Calu3 (cell line): ENCODE results near the gene SNRPB2. TPM values are rescaled to one million over a fixed set of nuclear protein-coding genes. Genes with fewer than 3 reads are reported as not detected.

Experiments
- BruUV-seq: library from RNA; stranded (reverse); fragments of 400-500 nt; replicated peaks from 2 replicates; lab custom pipeline; 2021; lab: Mats Ljungman, UMichigan
- CTCF ChIA-PET: fragments of 300-600 bp; sonication (Branson Sonifier 250); formaldehyde crosslinking; loops from one replicate; lab custom pipeline; 2022; ENCODE audit warnings: antibody characterized with exemption; lab: Charles Lee
- DNase-seq: peaks from one replicate; pipeline ENCODE4 v3.0.0; 2022
- H3K27ac Mint-ChIP-seq: one replicate; pipeline ENCODE4 v1.8.0; 2022; ENCODE audit warnings: mixed read lengths; ENCODE audit not compliant: unreplicated experiment
- H3K27me3 Mint-ChIP-seq: one replicate; pipeline ENCODE4 v1.8.0; 2022; ENCODE audit warnings: mixed read lengths; ENCODE audit not compliant: unreplicated experiment
- H3K36me3 Mint-ChIP-seq: one replicate; pipeline ENCODE4 v1.8.0; 2022; ENCODE audit warnings: mild to moderate bottlenecking, moderate library complexity, mixed read lengths; ENCODE audit not compliant: insufficient read depth, unreplicated experiment
- H3K4me1 Mint-ChIP-seq: one replicate; pipeline ENCODE4 v1.8.0; 2022; ENCODE audit warnings: mild to moderate bottlenecking, low read depth, mixed read lengths; ENCODE audit not compliant: unreplicated experiment
- H3K4me3 Mint-ChIP-seq: one replicate; pipeline ENCODE4 v1.8.0; 2022; ENCODE audit warnings: mild to moderate bottlenecking, low read depth, moderate library complexity, mixed read lengths; ENCODE audit not compliant: unreplicated experiment
- H3K9me3 Mint-ChIP-seq: one replicate; pipeline ENCODE4 v1.8.0; 2022; ENCODE audit warnings: low read depth, mixed read lengths; ENCODE audit not compliant: unreplicated experiment
- intact Hi-C: fragments of 100-400 bp; cut with micrococcal nuclease; formaldehyde crosslinking; loops from one replicate; pipeline ENCODE4 v1.10.0; 2022; ENCODE audit not compliant: unreplicated experiment
- total RNA-seq: library from RNA; stranded (reverse); gene quantifications from 2 replicates; pipeline ENCODE4 v1.2.3, GENCODE V29; 2022
- TF ChIP-seq, protein P1 (sequence below): fragments of 200-600 bp; IDR thresholded peaks from one replicate; pipeline ENCODE4 v1.8.0; 2022; ENCODE audit warnings: antibody characterized with exemption; ENCODE audit not compliant: unreplicated experiment

The SNRPB2 gene
- total RNA-seq, 1 experiment from 2014 or later: 23.1 TPM

DNA sequence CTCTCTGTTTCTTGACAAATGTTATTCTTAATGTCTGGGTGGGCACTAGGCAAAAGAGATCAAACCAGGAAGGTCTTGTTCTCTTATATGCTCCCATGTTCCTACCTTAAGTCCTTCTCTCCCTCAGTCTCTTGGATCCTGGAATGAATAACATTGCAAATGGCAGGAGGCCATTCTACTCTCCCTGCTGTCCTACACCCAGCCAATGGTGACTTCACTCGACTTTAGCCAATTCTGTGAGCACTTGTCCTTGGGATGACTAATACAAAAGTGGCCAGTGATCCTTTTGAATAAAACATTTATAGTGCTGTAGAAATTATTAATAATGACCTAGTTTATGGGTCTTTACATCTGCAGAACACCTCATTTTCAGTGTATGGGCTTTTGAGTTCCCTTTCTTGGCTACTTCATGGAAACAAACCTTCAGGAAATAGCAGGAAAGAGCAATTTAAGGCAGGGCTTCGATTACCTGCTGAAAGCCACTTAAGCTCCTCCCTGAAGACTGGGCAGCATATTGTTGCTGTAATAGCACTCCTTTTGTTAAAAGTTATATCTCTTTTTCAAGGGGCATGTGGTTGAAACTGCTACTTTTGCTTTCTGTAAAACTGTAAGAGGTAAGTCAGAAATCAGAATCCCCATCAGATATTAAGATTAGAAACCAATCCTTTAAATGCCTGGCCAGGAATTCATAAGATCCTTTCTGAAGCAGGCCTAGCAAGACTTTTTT is 28.8 kb downstream of the SNRPB2 start:
- no peaks in the 10 kb centered on the region for H3K27me3 Mint-ChIP-seq
- no peak overlapping the region for H3K27ac Mint-ChIP-seq
- no peaks in the 10 kb centered on the region for H3K9me3 Mint-ChIP-seq
- TF ChIP-seq, protein P1, sequence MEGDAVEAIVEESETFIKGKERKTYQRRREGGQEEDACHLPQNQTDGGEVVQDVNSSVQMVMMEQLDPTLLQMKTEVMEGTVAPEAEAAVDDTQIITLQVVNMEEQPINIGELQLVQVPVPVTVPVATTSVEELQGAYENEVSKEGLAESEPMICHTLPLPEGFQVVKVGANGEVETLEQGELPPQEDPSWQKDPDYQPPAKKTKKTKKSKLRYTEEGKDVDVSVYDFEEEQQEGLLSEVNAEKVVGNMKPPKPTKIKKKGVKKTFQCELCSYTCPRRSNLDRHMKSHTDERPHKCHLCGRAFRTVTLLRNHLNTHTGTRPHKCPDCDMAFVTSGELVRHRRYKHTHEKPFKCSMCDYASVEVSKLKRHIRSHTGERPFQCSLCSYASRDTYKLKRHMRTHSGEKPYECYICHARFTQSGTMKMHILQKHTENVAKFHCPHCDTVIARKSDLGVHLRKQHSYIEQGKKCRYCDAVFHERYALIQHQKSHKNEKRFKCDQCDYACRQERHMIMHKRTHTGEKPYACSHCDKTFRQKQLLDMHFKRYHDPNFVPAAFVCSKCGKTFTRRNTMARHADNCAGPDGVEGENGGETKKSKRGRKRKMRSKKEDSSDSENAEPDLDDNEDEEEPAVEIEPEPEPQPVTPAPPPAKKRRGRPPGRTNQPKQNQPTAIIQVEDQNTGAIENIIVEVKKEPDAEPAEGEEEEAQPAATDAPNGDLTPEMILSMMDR: no peak
- CTCF ChIA-PET: no interaction called here
- no peak for DNase-seq
- H3K4me1 Mint-ChIP-seq: peaks cover 11% of the 10 kb centered on the region
- no peaks in the 10 kb centered on the region for H3K36me3 Mint-ChIP-seq
- BruUV-seq: no TSS peak
- no peak overlapping the region for H3K4me3 Mint-ChIP-seq
- intact Hi-C loops: no loop called here

DNA sequence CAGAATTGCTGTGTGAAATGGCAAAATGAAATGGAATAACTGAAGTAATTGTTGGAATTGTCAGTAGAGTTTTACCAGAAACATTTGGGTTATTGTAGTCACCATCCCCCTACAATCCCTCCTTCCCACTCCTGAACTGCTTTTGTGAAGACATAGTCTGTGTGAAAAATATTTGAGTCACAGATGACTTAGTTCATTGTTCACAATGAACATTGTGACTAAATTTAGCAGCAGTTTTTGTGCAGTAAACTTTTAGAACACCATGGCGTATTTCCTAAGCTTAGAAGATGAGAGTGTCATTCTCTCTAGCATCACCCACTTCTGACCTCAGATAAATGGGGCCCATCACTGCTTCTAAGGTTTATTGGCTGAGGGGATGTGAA is 29.3 kb downstream of the SNRPB2 start:
- CTCF ChIA-PET: no interaction called here
- H3K4me3 Mint-ChIP-seq: no peak overlapping the region
- TF ChIP-seq, protein P1: no peak
- intact Hi-C loops: no loop called here
- H3K36me3 Mint-ChIP-seq: no peaks in the 10 kb centered on the region
- H3K27me3 Mint-ChIP-seq: peaks cover 2% of the 10 kb centered on the region
- no peak for DNase-seq
- H3K9me3 Mint-ChIP-seq: no peaks in the 10 kb centered on the region
- H3K4me1 Mint-ChIP-seq: peaks cover 11% of the 10 kb centered on the region
- BruUV-seq: no TSS peak
- no peak overlapping the region for H3K27ac Mint-ChIP-seq

DNA sequence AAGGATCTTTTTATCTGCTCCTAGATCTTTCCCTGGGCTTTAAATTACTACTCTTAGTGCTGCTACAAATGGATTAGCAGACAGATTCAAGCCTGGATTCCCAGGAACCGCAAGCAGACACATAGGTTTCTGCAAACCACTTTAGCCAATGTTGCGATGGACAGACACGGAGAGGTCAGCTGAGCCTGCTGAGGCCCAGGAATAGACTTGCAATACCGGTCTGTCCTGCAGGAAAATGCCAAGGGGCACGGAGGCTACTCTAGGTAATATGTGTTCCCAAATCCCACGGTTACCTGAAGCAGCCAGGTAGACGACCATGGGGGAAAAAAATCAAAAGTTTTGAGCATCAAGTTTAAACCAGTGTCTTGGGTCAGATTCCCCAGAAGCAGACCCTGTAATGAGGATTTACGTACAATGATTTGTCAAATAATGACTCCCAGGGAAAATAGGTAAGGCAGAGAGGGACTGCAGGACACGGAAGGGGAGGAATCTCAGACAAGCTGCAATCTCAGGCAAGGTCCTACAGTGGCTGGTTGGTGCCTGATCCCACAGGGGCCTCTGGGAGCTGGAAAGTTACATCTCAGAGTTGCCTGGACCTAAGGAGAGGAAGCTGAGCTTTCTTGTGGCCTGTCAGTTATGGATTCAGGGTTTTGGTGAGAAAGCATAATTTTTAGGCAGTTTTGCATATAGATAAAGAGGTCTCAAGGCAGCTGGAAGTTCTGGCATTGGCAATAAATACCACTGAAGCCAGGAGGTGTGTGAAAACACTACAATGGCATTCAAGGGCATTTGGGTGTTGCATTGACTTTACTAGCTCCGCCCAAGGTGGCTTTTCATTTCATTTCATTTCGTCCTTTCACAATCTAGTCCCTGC is 30.8 kb downstream of the SNRPB2 start:
- Mint-ChIP-seq H3K4me3 (no peak overlapping the region), H3K36me3 (no peaks in the 10 kb centered on the region), H3K4me1 (peaks cover 11% of the 10 kb centered on the region), H3K27ac (no peak overlapping the region), H3K9me3 (no peaks in the 10 kb centered on the region), H3K27me3 (peaks cover 12% of the 10 kb centered on the region)
- peak; percentile 10 for DNase-seq
- CTCF ChIA-PET: interaction anchor here (0.9 kb wide), 1 partner anchor 243 kb away, joined by 3 read pairs; no protein-coding TSS in a partner anchor
- BruUV-seq: no TSS peak
- intact Hi-C loops: loop anchor here (1.0 to 10.0 kb wide), 2 partner anchors 59 to 246 kb away; no protein-coding TSS in a partner anchor
- TF ChIP-seq, protein P1: no peak

DNA sequence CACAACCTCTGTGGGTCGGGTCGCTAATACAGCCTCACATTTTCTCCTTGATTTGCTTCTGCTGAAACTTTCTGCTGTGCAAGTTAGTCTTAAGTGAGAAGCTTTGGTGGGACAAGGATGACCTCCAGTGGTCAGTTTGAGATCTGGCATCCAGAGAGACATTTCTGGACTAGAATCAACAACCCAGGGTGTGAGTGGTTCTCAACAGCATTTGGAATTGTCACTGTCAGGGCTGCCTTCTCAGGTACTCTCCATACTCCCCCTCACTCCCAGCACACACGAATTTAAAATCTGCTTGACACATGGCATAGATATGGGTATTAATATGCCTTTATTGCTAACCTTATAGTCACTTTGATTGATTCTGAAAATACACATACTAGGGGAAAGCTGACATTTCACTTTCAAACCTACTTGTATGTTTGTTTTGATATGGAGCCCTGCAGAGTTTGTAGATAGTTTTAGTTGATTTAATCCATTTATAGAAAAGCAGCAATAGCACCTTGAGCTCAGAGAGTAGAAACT is 31.5 kb downstream of the SNRPB2 start:
- H3K27ac Mint-ChIP-seq: no peak overlapping the region
- TF ChIP-seq, protein P1: no peak
- H3K4me1 Mint-ChIP-seq: peaks cover 11% of the 10 kb centered on the region
- no TSS peak for BruUV-seq
- intact Hi-C loops: loop anchor here (1.0 to 10.0 kb wide), 2 partner anchors 60 to 247 kb away; no protein-coding TSS in a partner anchor
- peak; percentile 13 for DNase-seq
- CTCF ChIA-PET: interaction anchor here (0.9 kb wide), 1 partner anchor 243 kb away, joined by 3 read pairs; no protein-coding TSS in a partner anchor
- no peaks in the 10 kb centered on the region for H3K9me3 Mint-ChIP-seq
- no peaks in the 10 kb centered on the region for H3K36me3 Mint-ChIP-seq
- H3K27me3 Mint-ChIP-seq: peaks cover 19% of the 10 kb centered on the region
- no peak overlapping the region for H3K4me3 Mint-ChIP-seq
